Colon (tissue), 2 donors: Measurements from ENCODE around the gene HOXB5.

ENCODE experiments used
- FAIRE-seq: peaks from 2 replicates; lab custom pipeline; 2012; peaks lifted over from hg19 to GRCh38; lab: Jason Lieb, UNC
- donor health status: control.
- donor health status: control.

Gene HOXB5

GRCh38 chr17:48589060-48589830 lies 4.3 kb downstream of the HOXB5 start:
- no peak for FAIRE-seq

GRCh38 chr17:48588528-48588927 lies 5.1 kb downstream of the HOXB5 start:
- FAIRE-seq, result no peak

- FAIRE-seq, result no peak
Observed at GRCh38 chr17:48588074-48588415, 5.5 kb downstream of the HOXB5 start.

- FAIRE-seq, result no peak
Observed at GRCh38 chr17:48587276-48588073, 6.1 kb downstream of the HOXB5 start.

DNA sequence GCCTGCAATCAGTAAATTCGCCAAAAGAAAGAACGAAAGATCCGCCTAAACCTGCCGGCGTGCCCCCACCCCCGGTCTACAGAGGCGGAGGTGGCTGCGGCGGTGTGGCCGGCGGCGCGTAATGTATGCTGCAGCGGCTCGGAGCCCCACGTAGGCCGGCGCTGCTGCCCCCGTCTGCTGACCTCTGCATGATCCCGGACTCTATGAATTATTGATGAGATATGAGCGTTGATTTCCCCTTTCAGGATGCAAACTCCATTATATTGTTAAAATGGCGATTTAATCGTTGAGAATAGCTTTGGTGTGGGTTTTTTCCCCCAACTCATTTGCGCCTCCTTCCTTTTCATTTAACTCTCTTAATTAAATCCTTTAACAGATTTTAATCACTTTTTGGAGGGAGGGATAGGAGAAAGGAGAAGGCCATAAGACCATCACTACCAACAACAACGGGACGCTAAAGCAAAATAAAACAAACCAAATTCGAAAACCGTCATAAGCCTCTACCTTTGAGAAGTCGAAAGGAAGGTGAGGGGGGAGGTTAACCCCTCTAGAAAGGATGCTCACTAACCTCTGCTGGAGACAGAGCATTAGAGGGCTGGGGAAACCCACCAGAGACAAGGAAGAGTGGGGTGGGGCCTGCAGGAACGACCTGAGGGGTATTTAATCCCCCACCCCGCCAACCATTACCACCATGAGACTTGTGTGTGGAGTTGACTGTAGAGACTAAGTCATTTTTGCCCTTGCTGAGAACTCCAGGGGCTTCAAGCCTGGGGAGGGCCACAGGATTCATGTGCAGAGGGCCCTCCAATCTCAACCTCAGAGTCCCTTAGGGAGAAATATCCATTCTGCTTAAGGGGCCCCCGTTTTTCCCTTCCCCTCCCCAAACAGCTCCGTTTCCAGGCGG lies 7.0 kb downstream of the HOXB5 start:
- FAIRE-seq, result no peak

DNA sequence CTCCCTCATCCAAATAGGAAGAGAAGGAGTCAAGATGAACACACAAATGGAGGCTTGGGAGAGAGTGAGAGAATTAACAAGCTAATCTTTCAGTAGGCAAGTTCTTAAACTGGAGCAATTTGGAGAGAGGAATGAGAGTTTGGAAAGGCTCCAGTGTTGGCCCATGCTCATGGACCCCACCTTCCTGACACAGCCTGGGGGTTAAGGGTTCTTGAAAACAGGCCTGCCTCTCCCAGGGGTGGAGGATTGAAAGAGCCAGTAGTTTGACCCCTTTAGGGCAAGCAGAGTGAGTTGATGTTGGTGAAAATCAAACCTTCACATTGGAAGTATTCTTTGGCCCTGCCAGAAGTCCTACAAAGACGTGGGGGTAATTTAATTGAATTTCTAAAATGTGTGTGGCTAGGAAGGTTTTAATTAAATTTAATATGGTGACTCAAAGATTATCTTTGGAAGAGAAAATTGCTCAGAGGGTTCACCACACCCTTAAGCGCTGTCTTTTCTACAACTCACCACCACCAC lies 9.3 kb downstream of the HOXB5 start:
- FAIRE-seq, result no peak

DNA sequence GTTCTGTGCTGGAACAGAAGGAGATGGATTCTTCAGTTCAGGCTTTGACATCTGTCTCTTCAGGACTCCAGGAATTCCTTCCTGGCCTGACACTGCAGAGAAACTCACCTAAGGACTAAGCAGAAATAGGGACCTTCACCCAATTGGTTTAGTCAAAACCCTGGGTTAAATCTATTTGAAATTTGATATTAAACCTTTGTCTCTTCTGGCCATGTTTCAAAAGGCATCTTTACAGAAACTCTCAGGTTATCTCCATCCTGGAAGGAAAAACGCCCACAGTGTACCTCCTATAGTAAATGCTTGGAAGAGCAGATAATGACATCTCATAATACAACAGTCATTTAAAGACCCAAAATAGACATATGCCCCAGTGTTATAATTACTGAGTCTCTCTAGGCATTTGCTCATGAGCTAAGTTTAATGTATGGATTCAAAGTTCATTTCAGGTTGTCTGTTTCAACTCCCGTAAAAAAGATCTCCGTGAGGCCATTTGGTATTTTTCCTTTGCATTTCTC lies 9.8 kb downstream of the HOXB5 start:
- FAIRE-seq, result no peak

DNA sequence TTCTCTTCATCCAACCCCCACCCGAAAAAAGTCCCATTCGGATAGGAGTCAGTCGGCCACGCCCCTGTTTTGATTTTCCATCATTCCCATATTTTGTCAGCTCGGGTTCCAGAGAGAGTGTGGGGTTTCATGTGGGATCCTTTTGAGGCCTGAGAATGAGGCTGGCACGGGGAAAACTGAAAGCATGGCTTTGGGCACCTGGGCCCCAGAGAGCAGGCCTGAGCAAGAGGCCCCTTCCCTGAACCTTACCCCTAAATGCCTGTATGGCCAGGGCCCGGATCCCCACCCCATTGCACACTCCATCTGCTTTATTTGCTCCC lies 10.9 kb downstream of the HOXB5 start:
- no peak for FAIRE-seq

- no peak for FAIRE-seq
Observed at GRCh38 chr17:48579760-48580554, 13.6 kb downstream of the HOXB5 start.

DNA sequence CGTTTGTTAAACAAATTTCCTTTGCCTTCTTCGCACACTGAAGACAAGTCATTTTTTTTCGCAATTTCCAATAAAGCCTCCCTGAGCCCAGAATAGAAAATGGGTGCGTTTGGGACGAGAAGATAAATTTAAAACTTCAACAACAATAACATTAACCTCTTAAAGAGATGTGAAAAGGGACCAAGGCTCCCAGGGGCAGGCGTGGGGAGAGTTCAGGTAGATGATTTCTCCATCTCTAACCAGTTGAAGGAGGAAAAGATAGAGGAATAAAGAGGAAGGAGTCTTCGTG lies 14.2 kb downstream of the HOXB5 start:
- FAIRE-seq, result no peak

DNA sequence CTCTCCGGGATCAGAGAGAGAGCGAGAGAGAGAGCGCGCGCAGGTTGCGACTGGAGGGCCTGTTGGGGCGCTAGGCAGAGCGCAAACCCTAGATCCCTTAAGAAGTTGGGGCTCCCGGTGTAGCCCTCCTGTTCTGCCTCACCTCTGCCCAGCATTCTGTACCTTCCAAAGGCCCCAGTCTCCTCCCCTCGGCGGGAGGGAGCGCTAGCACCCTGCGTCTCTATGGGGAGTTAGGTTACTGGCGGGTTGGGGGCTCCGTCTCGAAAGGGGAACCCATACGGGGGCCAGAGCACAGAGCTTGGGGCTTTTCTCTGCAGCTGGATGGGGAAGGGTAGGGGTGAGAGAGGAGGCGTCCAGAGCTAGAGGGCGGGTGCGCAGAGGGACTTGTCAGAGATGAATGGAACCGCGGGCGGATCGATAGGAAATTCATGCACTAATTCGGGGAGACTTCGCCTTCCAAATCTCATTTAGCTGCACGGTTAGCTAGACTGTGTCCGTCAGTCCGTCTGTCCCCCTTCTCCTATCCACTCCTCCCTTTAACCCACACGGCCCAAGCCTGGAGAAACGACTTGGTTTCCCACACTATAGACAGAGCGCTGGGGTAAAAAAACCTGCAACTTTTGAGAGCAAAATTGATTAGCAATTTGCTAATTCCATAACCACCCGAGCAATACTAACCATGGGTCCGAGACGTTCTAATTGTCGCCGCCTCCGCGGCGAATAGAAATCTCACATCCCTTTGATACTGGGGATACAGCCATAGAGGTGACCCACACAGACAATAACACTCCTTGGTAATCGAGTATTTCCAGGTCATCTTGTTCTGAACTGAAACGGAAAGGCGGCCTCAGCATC lies 14.7 kb downstream of the HOXB5 start:
- FAIRE-seq, result no peak

- FAIRE-seq, result no peak
Observed at GRCh38 chr17:48577946-48578615, 15.5 kb downstream of the HOXB5 start, which contains the start of gene HOXB4. Gene HOXB4 (minus strand): TSS chr17:48578350. CDS start chr17:48578319, 31 bp downstream.

DNA sequence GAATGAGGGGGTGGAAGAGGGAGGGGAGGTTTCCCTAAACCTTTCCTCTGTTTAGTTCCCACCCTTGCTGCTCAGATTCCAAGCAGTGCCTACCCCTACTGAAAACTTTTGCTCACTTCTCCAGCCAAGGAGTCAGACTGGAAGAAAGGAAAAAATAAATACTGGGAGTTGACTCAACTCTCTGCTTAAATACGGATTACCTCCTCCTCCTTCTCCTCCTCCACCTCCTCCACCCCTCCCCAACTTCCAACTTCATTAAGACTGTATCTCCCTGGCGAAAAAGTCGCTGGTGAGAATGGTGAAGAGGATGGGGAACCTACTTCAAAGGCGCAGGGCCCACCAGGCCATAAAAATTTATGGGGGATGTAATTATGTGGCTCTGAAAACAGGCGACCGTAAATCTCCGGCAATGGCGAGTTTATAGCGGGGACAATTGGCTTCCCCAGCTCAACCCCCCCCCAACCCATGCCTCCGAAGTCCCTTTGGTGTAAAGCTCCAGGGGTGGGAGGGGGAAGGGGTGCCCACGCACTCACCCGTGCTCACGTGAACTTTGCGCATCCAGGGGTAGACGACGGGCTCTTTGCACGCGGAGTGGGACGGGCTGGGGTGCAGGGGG lies 16.1 kb downstream of the HOXB5 start:
- no peak for FAIRE-seq

- no peak for FAIRE-seq
Observed at GRCh38 chr17:48576479-48577309, 16.9 kb downstream of the HOXB5 start.

- no peak for FAIRE-seq
Observed at GRCh38 chr17:48575673-48576478, 17.7 kb downstream of the HOXB5 start.

DNA sequence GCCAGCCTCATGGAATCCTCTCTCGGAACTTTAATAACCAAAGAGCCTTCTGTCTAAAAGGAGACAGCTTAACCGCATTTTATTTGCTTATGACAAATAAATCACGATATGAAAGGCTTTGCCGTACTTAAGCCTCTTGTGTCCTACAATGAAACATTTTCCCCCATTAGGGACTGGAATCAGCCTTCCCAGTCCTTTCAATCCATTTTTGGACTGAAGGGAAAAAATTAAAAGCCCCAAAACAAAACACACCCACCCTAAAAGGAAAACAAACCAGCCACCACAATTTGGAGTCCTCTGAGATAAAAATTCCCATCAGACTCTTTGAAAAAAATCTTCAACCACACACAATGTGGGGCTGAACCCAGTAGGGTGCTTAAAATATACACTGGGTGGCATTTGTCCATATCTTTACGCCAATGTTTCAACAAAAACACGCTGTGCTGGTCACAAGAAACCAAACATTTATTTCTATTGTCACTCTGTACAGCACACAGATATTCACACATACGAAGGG lies 18.5 kb downstream of the HOXB5 start:
- no peak for FAIRE-seq

DNA sequence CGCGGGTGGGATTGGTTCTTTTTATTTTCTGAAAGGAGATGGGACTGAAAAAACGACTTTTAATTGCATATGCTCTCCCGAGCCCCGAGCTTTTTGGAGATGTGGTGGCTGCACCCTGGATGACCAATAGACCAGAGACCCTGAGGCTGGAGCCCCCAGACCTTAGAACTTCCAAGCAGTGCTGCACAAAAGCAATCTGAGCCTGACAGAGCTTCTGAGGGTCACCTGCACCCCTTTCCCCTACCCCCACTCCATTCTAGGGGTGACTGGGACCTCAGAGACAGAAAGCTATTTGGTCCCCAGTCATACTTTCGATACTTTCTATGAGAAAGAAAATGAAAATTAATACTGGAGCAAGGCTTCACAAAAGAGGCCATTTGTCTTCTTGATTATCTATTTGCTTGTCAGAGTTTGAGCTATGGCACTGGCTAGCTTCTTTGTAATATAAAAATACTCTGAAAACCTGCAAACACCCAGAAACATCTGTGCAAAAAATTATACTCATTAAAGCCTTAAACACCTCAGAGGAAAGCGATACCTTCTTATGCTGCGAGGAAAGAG lies 19.0 kb downstream of the HOXB5 start:
- FAIRE-seq, result no peak
